ENCODE data around the gene IL1RL2. TPM values are rescaled to one million over a fixed set of nuclear protein-coding genes. Genes with fewer than 3 reads are reported as not detected.

The IL1RL2 gene
- total RNA-seq, 1 donor from 2014 or later, result not detected

GRCh38 chr2:102208774-102209173 is 22.0 kb downstream of the IL1RL2 start:
- no peak for DNase-seq (ENCODE audit: low spot score, unreplicated experiment)
- H3K4me1 Mint-ChIP-seq (ENCODE audit: low read depth), result no peaks in the 10 kb centered on the region
- H3K27me3 Mint-ChIP-seq, result no peaks in the 10 kb centered on the region
- TF ChIP-seq CTCF (IDR thresholded peaks at IDR 0.05; ENCODE audit: unreplicated experiment), result no peak
- no peaks in the 10 kb centered on the region for H3K36me3 Mint-ChIP-seq (ENCODE audit: insufficient read depth)
- H3K27ac Mint-ChIP-seq, result no peak overlapping the region
- no peak overlapping the region for H3K4me3 Mint-ChIP-seq (ENCODE audit: low read depth)
- H3K9me3 Mint-ChIP-seq (ENCODE audit: low read depth), result peaks cover 14% of the 10 kb centered on the region

DNA sequence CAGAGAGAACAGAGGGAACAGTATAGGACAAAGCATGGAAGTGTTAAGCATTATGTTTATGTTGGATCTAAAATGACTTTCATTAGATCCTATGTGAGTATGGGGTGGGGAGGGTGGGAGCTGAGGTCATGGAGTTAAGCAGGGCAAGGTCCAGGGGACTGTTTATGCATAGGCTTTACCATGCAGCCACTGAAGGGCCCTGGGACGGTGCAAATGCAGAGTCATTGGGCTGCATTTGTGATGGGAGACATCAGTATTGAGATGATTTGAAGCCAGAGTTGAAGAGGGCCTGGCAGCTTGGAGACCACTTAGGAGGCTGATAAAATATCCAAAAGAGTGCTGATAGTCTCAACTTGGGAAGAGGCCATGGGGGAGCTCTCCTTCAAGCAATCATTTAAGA is 22.7 kb downstream of the IL1RL2 start:
- Mint-ChIP-seq H3K4me1 (ENCODE audit: low read depth) (no peaks in the 10 kb centered on the region), H3K36me3 (ENCODE audit: insufficient read depth) (no peaks in the 10 kb centered on the region), H3K4me3 (ENCODE audit: low read depth) (no peak overlapping the region), H3K9me3 (ENCODE audit: low read depth) (peaks cover 8% of the 10 kb centered on the region), H3K27ac (no peak overlapping the region), H3K27me3 (no peaks in the 10 kb centered on the region)
- DNase-seq (ENCODE audit: low spot score, unreplicated experiment), result no peak
- no peak for TF ChIP-seq CTCF (IDR thresholded peaks at IDR 0.05; ENCODE audit: unreplicated experiment)

GRCh38 chr2:102217032-102217431 is 30.2 kb downstream of the IL1RL2 start:
- no peak overlapping the region for H3K4me3 Mint-ChIP-seq (ENCODE audit: low read depth)
- peaks cover 27% of the 10 kb centered on the region for H3K9me3 Mint-ChIP-seq (ENCODE audit: low read depth)

GRCh38 chr2:102224824-102225739 is 38.3 kb downstream of the IL1RL2 start:
- Mint-ChIP-seq H3K4me1 (ENCODE audit: low read depth) (peaks cover 7% of the 10 kb centered on the region), H3K36me3 (ENCODE audit: insufficient read depth) (no peaks in the 10 kb centered on the region), H3K27me3 (peaks cover 22% of the 10 kb centered on the region), H3K27ac (no peak overlapping the region), H3K4me3 (ENCODE audit: low read depth) (no peak overlapping the region), H3K9me3 (ENCODE audit: low read depth) (no peaks in the 10 kb centered on the region)
- DNase-seq (ENCODE audit: low spot score, unreplicated experiment), result no peak
- no peak for TF ChIP-seq CTCF (IDR thresholded peaks at IDR 0.05; ENCODE audit: unreplicated experiment)

More at GRCh38 chr2:102217032-102217431, 30.2 kb downstream of the IL1RL2 start:
- DNase-seq (ENCODE audit: low spot score, unreplicated experiment), result no peak
- Mint-ChIP-seq H3K36me3 (ENCODE audit: insufficient read depth) (peaks cover 5% of the 10 kb centered on the region), H3K27me3 (peaks cover 3% of the 10 kb centered on the region), H3K27ac (no peak overlapping the region), H3K4me1 (ENCODE audit: low read depth) (no peaks in the 10 kb centered on the region)
- no peak for TF ChIP-seq CTCF (IDR thresholded peaks at IDR 0.05; ENCODE audit: unreplicated experiment)

GRCh38 chr2:102226171-102226570 is 39.3 kb downstream of the IL1RL2 start:
- no peak overlapping the region for H3K4me3 Mint-ChIP-seq (ENCODE audit: low read depth)
- peaks cover 7% of the 10 kb centered on the region for H3K4me1 Mint-ChIP-seq (ENCODE audit: low read depth)
- H3K36me3 Mint-ChIP-seq (ENCODE audit: insufficient read depth), result no peaks in the 10 kb centered on the region
- no peaks in the 10 kb centered on the region for H3K9me3 Mint-ChIP-seq (ENCODE audit: low read depth)
- H3K27ac Mint-ChIP-seq, result no peak overlapping the region
- TF ChIP-seq CTCF (IDR thresholded peaks at IDR 0.05; ENCODE audit: unreplicated experiment), result no peak
- peaks cover 19% of the 10 kb centered on the region for H3K27me3 Mint-ChIP-seq
- no peak for DNase-seq (ENCODE audit: low spot score, unreplicated experiment)

Measured in progenitor cell of endocrine pancreas (in vitro differentiated cells).